PC-9 (cell line): ENCODE measurements around the gene PLEKHG4B.
A peak's percentile ranks its signal among the peaks of the same experiment; 100 is the strongest.
"Not testable (repeated sequence)": the region's sequence is repeated elsewhere in the genome, so short reads cannot be mapped to it uniquely, and the experiment has no call there.

Experiments
- CTCF ChIP-seq: fragments of 200-600 bp; sonication (generic); conservative IDR thresholded peaks from 2 replicates; pipeline ENCODE4 v1.6.1; 2017; ENCODE audit warnings: mixed run types, antibody characterized with exemption, mild to moderate bottlenecking, moderate library complexity
- EZH2 ChIP-seq: fragments of 200-600 bp; sonication (generic); IDR thresholded peaks from 2 replicates; pipeline ENCODE4 v1.8.0; 2017; ENCODE audit warnings: antibody characterized with exemption, low read depth

- not testable (repeated sequence) for TF ChIP-seq CTCF
- TF ChIP-seq EZH2, result peak; percentile 99
These were observed 19.4 kb upstream of the PLEKHG4B start for GRCh38 chr5:72316-73180.
